ENCODE data around the gene ANKRD13C.
A peak's percentile ranks its signal among the peaks of the same experiment; 100 is the strongest.

Gene ANKRD13C

DNA sequence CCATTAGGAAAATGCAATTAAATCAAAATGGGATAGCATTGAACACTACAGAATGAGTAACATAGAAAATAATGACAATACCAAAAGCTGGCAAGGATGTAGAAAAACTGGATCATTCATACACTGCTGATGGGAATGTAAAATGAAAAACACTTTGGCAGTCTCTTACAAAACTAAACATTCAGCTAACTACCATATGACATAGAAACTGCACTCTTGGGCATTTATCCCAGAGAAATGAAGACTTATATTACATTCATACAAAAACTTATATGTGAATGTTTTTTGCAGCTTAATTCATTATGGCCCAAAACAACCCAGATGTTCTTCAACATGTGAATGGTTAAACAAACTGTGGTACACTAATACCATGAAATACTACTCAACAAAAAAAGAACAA, 66.4 kb downstream of the ANKRD13C start:
- DNase-seq: no peak

DNA sequence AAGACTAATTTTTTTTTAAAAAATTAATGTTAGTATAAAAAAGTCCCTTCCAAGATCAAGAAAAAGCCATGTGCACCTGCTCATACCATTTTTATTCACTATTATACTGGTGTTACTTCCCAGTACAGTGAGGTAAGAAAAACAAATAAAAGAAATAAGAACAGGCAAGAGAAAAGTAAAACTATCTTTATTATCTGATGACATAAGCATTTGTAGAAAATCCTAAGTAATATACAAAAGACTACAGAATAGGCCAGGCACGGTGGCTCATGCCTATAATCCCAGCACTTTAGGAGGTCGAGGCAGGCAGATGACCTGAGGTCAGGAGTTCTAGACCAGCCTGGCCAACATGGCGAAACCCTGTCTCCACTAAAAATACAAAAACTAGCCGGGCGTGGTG, 68.1 kb downstream of the ANKRD13C start:
- DNase-seq: no peak

DNA sequence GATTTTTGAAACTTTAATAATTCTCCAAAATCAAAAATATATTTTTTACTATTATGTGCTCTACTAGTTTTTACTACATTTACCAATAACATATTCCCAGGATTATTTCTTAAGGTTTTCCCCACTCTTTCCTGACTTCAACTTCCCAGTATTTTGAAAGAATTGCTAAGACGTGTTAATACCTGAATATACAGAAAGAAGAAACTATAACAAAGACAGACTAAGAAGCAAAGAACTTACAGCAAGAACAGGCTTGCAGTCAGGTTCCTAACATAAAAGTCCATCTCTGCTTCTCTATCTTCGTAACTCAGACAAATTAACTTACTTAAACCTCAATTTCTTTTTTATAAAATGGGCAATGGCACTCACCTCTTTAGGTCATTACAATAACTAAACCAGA, 70.2 kb downstream of the ANKRD13C start:
- no peak for DNase-seq

DNA sequence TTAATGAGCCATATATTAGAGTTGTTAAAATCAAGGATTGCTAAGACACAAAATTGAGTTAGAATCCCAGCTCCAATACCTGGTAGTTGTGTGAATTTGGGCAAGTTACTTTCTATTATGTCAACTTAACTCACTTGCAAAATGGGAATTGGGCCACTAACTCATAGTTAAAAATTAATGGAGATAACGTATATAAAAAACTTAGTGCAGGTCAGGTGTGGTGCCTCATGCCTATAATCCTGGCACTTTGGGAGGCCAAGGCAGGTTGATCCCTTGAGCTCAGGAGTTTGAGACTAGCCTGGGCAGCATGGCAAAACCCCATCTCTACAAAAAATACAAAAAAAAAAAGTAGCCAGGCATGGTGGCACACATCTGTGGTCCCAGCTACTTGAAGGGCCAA, 75.8 kb downstream of the ANKRD13C start:
- DNase-seq: no peak

DNA sequence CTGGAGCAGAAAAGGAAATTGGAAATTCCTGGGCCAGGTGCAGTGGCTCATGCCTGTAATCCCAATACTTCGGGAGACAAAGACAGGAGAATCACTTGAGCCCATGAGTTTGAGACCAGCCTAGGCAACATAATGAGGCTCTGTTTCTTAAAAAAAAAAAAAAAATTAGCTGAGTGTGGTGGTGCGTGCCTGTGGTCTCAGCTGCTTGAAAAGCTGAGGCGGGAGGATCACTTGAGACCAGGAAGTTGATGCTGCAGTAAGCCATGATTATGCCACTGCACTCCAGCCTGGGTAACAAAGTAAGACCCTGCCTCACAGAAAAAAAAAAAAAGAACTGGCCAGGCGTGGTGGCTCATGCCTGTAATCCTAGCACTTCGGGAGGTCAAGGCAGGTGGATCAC, 76.6 kb downstream of the ANKRD13C start:
- DNase-seq: no peak

DNA sequence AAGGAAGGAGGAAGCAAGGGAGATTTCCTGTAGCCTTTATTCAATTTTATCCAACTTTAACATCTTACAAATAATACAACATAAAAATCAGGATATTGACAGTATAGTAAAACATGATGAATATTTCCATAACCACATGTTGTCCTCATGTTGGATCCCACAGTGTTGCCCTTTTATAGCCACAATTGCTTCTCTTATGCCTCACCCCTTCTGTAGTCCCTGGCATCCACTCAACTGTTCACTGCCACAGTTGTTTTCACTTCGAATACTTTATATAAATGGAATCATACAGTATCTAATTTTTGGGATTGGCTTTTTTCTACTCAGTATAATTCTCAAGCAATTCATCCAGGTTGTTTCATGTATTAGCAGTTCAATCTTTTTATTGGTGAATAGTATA, 88.6 kb downstream of the ANKRD13C start:
- no peak for DNase-seq

DNA sequence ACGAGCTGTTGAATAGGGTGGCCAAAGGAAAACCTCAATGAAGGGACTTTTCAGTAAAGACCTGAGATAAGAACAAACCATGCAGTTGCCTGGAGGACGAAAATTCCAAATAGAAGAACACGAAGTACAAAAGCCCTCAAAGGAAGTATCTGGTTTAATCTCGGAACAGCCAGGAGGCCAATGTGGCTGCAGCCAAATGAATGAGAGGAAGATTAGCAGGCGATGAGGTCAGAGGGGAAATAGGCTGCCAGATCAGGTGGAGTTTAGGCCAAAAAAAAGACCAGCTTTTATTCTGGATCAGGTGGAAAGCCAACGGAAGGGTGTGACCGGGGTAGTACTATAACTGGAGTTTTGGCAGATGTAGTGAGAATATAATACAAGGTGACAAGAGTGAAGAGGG, 89.7 kb downstream of the ANKRD13C start:
- DNase-seq: no peak

DNA sequence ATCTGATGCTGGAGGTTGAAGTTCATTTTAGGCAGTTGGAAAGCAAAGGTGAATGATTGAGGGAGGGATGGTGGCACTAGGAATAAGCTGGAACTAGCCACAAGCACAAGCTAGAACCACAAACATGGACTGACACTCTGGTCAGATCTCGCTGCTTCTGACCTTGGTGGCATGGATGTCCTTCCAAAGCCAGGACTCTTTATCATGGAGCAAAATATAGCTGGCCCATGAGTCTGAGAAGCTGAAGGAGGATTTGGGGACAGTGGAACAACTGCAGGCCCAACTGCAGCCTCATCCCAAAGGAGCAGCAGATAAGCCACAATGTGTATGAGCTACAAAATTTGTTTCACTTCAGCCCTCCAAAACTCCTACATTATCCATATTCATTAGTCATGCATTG, 97.9 kb downstream of the ANKRD13C start:
- DNase-seq: no peak

DNA sequence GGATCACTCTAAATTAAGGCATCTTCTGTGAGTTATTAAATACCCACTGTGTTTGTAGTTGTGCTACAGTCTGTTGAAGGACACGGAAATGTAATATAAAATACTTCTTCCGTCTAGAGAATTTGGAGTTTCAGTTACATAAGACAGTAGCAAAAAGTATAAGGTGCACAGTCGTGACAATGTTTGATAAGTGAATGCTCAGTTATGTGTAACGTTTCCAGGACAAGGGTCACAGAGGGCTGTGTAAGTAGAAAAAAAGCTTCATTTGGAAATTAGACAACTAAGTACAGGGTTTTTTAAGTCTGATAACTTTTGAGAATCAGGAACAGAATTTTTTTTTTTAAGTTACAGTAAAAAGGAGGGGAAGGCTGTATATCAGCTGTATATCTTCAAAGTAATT, 105.8 kb downstream of the ANKRD13C start:
- no peak for DNase-seq

DNA sequence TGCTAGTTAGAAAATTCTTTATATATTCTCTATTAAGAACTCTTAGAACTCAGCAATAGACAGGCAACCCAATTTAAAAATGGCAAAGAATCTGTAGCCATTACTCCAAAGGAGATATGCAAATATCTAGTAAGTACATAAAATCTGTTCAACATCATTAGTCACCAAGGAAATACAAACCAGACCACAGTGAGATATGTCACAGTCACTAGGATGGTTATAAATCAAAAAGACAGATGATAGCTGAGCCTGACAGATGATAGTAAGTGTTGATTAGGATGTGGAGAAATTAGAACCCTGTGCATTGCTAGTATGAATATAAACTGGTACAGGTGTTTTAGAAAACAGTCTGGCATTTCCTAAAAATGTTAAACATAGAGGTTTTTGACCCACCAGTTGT, 106.8 kb downstream of the ANKRD13C start:
- no peak for DNase-seq

DNA sequence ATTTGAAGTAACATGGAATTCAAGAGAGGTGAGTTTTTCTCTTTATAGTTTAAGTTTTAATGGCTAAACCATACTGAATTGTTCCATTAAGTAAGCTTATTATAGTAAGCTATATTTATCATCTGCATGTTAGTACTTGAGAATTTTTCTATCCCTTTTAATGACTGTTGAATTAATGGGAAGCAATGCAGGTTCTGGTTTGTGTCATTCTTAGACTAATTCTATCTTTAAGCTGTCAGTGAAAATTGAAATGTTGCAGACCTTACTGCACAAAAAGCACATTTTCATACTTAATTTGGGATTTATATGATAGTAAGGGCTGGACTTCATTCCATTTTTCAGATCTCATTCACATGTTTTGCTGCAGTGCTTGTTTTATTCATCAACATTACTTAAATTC, 107.4 kb downstream of the ANKRD13C start:
- no peak for DNase-seq

DNA sequence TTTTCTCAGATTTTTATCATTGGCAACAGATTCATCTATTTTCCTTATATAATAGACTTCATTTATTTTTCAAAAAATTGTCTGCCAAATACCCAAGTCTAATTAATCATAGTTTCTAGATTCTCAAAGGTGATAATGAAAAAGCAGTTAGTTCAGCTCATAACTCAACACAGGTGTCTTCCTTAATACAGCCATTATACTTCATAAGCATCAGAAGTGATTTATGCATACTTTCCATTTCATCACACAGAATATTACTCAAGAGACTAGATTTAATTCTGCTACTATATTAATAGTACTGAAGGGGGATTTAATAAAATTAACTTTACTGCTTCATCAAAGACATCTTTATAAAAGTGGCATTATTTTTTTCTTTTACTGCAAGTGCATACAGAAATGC, 114.6 kb downstream of the ANKRD13C start:
- no peak for DNase-seq

DNA sequence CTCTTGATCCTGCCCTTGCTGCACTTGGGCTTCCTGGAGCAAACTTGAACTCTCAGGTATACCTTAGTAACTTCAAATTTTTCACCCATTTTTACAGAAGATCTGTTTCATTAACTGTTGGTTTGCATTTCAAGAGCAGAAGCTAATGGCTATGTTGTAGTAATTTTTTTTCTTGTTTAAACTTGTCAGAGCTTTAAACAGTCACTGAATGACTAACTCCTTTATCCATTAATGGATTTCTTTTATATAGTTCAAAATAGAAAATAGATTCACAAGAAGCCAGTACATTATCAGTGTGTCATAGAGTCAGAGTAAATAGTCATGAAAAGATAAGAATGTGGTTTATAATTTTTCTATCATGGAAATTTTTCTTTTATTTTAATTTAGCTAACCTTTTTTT, 119.8 kb downstream of the ANKRD13C start:
- DNase-seq: no peak

DNA sequence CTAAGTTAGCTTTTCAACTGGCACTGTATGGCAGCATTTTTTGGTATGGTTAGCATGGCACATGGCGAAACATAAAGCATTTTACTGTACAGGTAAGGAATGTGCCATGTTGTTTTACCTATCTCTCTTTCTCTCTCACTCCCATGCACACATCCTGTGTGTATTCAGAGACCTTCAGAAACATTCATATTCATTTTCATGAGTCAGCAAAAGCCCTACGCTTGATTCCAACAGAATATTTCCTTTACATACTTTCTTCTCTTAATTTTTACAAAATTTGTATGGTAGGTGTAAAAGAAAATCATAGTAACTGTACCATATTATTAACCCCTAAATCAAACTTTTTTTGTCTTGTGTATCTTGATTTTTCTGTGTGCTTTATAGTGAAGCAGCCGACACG, 123.0 kb downstream of the ANKRD13C start:
- DNase-seq: no peak

DNA sequence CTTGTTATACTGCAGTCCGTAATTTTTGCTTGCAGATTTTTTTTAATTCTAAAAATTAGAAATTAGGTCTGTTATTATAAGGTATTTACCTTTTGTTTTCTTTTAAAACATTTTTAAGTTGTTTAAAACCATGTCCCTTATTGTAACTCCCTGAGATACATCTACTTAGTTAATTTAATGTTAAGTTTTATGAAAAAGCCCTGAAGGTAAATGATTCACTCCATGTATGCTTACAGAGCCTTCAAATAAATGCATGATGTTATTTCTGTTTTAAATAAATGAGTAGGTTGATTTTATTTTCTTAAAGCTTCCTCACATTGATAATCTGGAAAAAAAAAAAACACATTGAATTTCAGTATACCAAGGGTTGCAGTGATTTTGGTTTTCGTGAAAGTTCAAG, 125.9 kb downstream of the ANKRD13C start:
- no peak for DNase-seq

DNA sequence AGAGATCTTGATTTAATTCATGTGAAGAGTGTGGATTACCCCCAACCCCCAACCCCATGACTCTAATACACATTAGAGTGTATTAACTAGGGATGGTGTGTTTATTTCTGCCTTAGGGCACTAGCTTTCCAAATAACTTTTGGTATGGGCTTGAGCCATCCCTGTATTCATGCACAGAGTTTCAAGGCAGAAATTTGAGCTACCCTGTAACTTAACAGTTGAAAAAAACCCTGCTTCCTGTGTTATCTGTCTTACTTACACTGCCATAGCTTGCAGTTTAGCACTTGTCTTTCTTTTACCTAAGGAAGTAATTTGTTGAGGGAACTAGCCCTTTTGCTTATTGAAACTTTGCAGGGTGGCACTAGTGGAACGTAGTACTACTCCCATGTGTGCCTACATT, 127.1 kb downstream of the ANKRD13C start:
- DNase-seq: no peak

DNA sequence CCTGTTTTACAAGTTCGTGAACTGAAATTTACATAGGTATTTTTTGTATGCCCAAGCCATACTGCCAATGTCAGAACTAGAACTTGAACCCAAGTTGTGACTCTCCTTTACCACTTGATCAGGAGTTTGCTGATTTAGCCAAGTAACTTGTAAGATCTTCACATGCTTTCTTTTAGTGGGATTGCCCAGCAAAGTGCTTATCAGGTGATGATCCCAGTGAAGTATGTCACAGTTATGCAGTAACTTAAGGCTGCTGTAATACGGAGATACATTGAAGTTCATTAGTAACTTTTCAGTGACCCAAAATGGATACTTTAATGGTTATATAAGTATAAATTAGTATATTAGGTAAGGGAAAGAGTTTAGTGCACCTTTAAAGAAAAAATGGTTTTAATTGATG, 129.6 kb downstream of the ANKRD13C start:
- no peak for DNase-seq

DNA sequence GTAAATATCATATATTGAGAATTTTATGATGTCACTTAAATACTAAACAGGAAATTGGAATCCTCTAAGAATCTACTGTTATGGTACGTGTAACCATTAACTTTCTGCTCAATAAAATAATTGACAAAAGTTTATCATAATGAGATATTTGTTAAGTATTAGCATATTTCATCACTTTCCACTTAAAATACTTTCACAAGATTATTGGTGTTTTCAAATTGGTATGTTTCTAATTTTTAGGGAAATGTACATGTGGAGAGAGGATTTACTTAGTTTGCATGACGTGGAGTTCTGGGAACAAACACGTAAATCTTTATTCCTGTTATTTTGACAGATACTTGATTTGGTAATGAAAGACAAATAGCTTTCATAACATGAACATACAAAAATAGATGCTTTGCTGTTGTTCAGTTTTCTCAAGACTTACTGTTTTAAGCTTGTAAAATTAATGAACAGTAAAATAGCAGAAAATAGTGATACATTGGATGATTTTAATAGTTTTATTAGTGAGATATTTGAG, 131.7 kb downstream of the ANKRD13C start:
- no peak for DNase-seq

DNA sequence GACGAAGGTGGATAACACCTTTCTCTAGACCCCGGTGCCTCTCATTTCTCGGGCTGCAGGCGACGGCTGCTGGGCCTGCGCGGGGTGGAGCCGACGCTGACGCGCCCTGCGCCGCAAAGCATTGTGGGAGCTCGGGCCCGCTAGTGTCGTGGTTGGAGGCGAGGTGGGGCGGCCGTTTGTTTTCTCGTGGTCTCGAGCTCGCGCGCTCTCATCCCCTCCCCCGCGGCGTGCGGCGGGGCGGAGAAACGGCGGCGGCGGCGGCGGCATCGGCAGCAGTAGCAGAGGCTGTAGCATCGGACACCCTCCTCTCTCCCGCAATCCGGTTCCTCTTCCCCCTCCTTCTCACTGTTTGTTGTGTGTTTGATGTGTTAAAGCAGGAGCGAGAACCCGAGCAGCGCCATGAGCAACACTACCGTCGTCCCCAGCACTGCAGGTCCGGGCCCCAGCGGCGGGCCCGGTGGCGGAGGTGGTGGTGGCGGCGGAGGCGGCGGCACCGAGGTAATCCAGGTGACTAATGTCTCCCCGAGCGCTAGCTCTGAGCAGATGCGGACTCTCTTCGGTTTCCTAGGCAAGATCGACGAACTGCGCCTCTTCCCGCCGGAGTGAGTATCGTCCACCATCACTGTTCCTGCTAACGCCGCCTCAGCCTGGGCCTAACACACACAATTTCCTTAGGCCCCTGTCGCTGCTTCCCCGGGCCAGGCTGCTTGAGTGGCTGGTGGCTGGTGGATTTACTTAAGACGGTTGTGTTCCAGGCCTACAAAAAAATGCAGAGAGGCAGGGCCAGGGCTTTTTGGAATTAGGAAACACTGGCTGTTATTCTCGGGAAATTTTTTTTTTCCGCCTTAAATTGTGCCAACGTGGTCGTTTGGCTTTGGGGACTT, 133.0 kb downstream of the ANKRD13C start, which contains the start of gene SRSF11:
Gene SRSF11 (plus strand): TSS at position 143 of the 884 bp plus-strand sequence. CDS start 257 bp downstream, at position 400.
- DNase-seq: peak; percentile 99

DNA sequence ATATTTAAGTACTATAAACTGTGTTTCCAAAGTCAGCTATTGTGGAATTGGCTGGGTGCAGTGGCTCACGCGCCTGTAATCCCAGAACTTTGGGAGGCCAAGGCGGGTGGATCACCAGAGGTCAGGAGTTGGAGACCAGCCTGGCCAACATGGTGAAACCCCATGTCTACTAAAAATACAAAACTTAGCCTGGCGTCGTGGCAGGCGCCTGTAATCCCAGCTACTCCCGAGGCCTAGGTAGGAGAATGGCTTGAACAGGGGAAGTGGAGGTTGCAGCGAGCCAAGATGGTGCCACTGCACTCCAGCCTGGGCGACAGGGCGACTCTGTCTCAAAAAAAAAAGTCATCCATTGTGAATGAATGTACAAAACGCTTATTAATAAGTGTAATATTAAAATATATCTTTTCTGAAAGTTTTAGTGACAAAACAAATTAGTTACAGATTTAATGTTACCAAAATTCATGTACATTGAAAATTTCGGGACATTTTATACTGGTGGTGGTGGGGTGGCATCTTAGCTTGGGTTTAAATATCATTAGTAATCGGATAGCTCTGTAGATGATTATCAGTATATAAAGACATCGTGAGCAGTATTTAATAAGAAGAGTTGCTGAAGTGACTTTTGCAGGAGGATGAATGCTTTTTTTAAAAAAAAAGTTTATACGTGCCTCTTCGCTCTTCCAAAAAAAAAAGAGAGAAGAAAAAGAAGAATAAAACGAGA, 133.8 kb downstream of the ANKRD13C start:
- DNase-seq: no peak

DNA sequence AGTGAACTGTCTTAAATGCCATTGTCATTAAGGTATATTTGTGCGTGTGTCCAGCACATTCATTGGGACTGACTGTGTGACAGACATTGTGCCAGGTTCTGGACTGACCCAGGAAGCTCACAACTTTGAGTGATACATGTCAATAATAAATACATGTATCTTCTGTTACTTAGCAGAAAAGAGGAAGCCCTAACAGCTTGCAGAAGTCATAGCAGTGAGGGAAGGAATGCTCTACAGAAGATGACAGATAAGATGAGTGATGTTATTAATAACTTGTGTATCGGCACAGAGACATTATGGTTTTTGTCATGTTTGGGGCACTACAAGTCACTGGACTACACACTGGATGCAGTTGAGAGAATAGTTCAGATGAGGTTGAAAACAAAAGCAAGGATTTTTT, 134.5 kb downstream of the ANKRD13C start:
- DNase-seq: no peak

DNA sequence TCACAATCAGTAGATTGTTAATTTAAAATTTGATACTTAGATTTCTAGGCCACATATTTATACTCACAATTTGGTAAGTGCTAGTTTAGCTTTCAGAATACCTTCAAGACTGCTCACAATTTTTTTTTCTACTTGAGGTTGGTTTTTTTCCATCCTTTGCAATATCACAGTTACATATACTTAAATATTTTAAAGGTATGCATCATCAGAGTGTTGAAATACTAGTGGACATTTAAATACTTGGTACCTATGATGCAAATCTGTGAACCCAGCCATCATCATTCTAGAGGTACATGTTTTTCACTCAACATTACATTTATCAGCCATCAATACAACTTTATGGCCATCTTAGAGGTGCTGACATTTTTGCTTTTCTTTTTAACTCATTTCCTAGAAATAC, 143.0 kb downstream of the ANKRD13C start:
- DNase-seq: no peak

DNA sequence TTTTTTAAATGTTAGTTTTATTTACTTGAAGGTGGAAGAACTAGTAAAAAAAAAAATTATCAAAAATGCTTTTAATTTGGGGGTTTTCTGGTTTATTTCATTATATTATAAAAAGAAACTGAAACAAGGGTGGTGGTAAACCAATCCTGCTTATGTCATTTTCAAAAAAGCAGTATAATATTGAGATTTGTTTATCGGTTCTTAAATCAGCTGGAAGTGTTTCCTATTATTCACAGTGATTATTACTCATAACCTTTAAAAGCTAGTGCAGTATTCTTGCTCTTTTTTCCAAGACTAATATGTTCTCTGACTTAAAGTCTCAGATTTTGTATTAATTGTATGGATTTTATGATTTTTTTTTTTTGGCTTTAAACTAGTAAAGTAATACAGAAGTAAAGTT, 143.7 kb downstream of the ANKRD13C start:
- no peak for DNase-seq
